ENCODE results near the gene SND1. TPM values are rescaled to one million over a fixed set of nuclear protein-coding genes. Genes with fewer than 3 reads are reported as not detected.

Gene SND1
- total and polyA plus RNA-seq, 2 of the 4 experiments (the other 2 are of a cell fraction): 154 to 294 TPM

GRCh38 chr7:128135159-128135514 is 483.1 kb downstream of the SND1 start:
- Histone ChIP-seq H2BK120ac (ENCODE audit: low read depth, low read length) (no peak overlapping the region), H2BK5ac (ENCODE audit: low read depth, low read length, poor library complexity, severe bottlenecking) (no peak overlapping the region), H2AK9ac (replicated peaks; ENCODE audit: low read depth, low read length, poor library complexity) (no peak overlapping the region), H2BK20ac (ENCODE audit: low read depth, low read length) (no peak overlapping the region), H4K20me1 (ENCODE audit: insufficient read depth, low read length) (no peaks in the 10 kb centered on the region), H3K9ac (ENCODE audit: low read depth, low read length) (no peak overlapping the region), H3K79me1 (ENCODE audit: low read depth in 1 of 2, low read length in 2 of 2) (no peaks in the 10 kb centered on the region), H3K4me2 (ENCODE audit: low read depth, low read length) (no peak overlapping the region), H3K4ac (ENCODE audit: low read depth, low read length) (no peak overlapping the region), H3K27ac (ENCODE audit: insufficient read depth, low read length) (no peak overlapping the region), H4K91ac (ENCODE audit: insufficient read depth, low read depth, low read length) (no peak overlapping the region), H3K4me1 (ENCODE audit: control insufficient read depth, insufficient read depth, low read length) (peaks cover 2% of the 10 kb centered on the region; the same call in 1 of the 2 replicates), H3K36me3 (ENCODE audit: control insufficient read depth, insufficient read depth, low read length) (no peaks in the 10 kb centered on the region), H3K14ac (replicated peaks; ENCODE audit: low read depth, low read length) (no peak overlapping the region), H2AK5ac (ENCODE audit: low read depth, low read length) (no peak overlapping the region), H3K4me3 (ENCODE audit: insufficient read depth, low read depth, low read length) (no peak overlapping the region), H3K56ac (ENCODE audit: extremely low read depth, insufficient read depth, low read length) (no peak overlapping the region), H2BK15ac (ENCODE audit: low read depth, low read length) (no peak overlapping the region), H3K23ac (ENCODE audit: low read depth, low read length) (peak overlapping the region; percentile 33; the same call in 1 of the 2 replicates), H3K27me3 (ENCODE audit: control insufficient read depth, insufficient read depth, low read length) (peaks cover 56% of the 10 kb centered on the region), H3K9me1 (ENCODE audit: insufficient read depth, low read length) (no peaks in the 10 kb centered on the region; the same call in 1 of the 2 replicates), H3K18ac (ENCODE audit: low read depth, low read length) (no peak overlapping the region), H3K9me3 (ENCODE audit: control insufficient read depth, insufficient read depth, low read length) (peaks cover 2% of the 10 kb centered on the region), H2AFZ (replicated peaks; ENCODE audit: low read length, poor library complexity) (peak overlapping the region; percentile 87), H4K5ac (ENCODE audit: low read depth, low read length) (no peak overlapping the region), H4K8ac (ENCODE audit: low read depth in 2 of 2, low read length in 2 of 2) (no peak overlapping the region)
- no peak for TF ChIP-seq POLR2A (IDR thresholded peaks at IDR 0.05; ENCODE audit: low read depth, low read length)
- TF ChIP-seq CEBPB (IDR thresholded peaks at IDR 0.05; ENCODE audit: low read depth, low read length): no peak
- TF ChIP-seq MXI1 (IDR thresholded peaks at IDR 0.05; ENCODE audit: borderline replicate concordance, low read depth, low read length): no peak
- no peak for TF ChIP-seq NFE2L2 (IDR thresholded peaks at IDR 0.05; ENCODE audit: low read depth, low read length)
- no peak for TF ChIP-seq RCOR1 (IDR thresholded peaks at IDR 0.05; ENCODE audit: insufficient replicate concordance, low read length)
- no peak for TF ChIP-seq CHD1 (IDR thresholded peaks at IDR 0.05; ENCODE audit: low read depth, low read length)
- TF ChIP-seq USF2 (IDR thresholded peaks at IDR 0.05; ENCODE audit: low read depth, low read length): no peak
- no peak for TF ChIP-seq MAFK (IDR thresholded peaks at IDR 0.05; ENCODE audit: low read depth, low read length)
- TF ChIP-seq RAD21 (IDR thresholded peaks at IDR 0.05; ENCODE audit: low read length): no peak
- TF ChIP-seq SMC3 (IDR thresholded peaks at IDR 0.05; ENCODE audit: low read depth, low read length): no peak
- no peak for TF ChIP-seq CTCF (conservative IDR thresholded peaks at IDR 0.05; ENCODE audit: low read depth, low read length)
- BruUV-seq (replicated peaks): no TSS peak
- in situ Hi-C loops (cut with MboI; ENCODE audit: low sequenced_read_pairs): no loop called here
- intact Hi-C loops (cut with micrococcal nuclease): no loop called here
- ChIA-PET CTCF (interaction anchor here (0.5 to 2.6 kb wide), 19 partner anchors 8 to 525 kb away, joined by 3 to 36 read pairs (median 4); no protein-coding TSS in a partner anchor), POLR2A (ENCODE audit: unreplicated experiment) (interaction anchor here (0.6 kb wide), 1 partner anchor 23 kb away, joined by 4 read pairs; no protein-coding TSS in a partner anchor)
- ATAC-seq (ENCODE audit: low read depth): no peak
- no CpG with 5 or more reads among the region's 6 CpGs for WGBS, 2 experiments (ENCODE audit: extremely low coverage in 2 of 2, insufficient read length in 1 of 2)
- dilution Hi-C loops (cut with HindIII; ENCODE audit: low sequenced_read_pairs, unreplicated experiment): no loop called here
- DNase-seq: no peak
